ENCODE measurements around the gene CCDC57. TPM values are rescaled to one million over a fixed set of nuclear protein-coding genes. Genes with fewer than 3 reads are reported as not detected.

The CCDC57 gene
- total and polyA plus RNA-seq, 2 of the 8 experiments (the other 6 are each of a cell fraction or from before 2014, with no cell fraction given) = 8.4 to 12.9 TPM

- FAIRE-seq (no peak), DNase-seq (ENCODE audit: low read depth in 1 of 2, low spot score in 2 of 2) (no peak)
- Histone ChIP-seq H2AFZ (ENCODE audit: low read length) (no peak overlapping the region), H4K8ac (ENCODE audit: extremely low read depth, insufficient read depth, low read length) (peak overlapping the region; percentile 4; the same call in 1 of the 2 replicates), H3K9me3 (ENCODE audit: insufficient read depth in 2 of 2, low read depth in 1 of 2, low read length in 1 of 2) (no peaks in the 10 kb centered on the region; a peak in 1 of 4 replicates), H2BK12ac (ENCODE audit: low read depth, low read length) (no peak overlapping the region), H3K23me2 (ENCODE audit: low read depth, low read length) (no peaks in the 10 kb centered on the region), H3K23ac (ENCODE audit: insufficient read length) (no peak overlapping the region), H3K36me3 (ENCODE audit: control insufficient read depth in 2 of 4, insufficient read depth in 4 of 4, low read length in 3 of 4) (peaks cover 38 to 80% (median 73%) of the 10 kb centered on the region in 4 experiments), H2BK15ac (ENCODE audit: low read length) (no peak overlapping the region), H3K4me3 (ENCODE audit: extremely low read depth in 1 of 4, insufficient read depth in 2 of 4, low read depth in 3 of 4, low read length in 4 of 4) (no peak overlapping the region), H3K4me2 (ENCODE audit: insufficient read depth in 1 of 2, low read depth in 2 of 2, low read length in 2 of 2) (no peak overlapping the region), H2BK5ac (ENCODE audit: low read depth, low read length) (no peak overlapping the region; the same call in 1 of the 2 replicates), H4K20me1 (replicated peaks in 1 of 2; ENCODE audit: control insufficient read depth in 1 of 2, insufficient read depth in 2 of 2, low read length in 2 of 2) (peaks cover 41 to 47% of the 10 kb centered on the region in 2 experiments), H3K27me3 (replicated peaks in 1 of 4; ENCODE audit: control insufficient read depth in 3 of 4, extremely low read depth in 1 of 4, insufficient read depth in 3 of 4, low read length in 3 of 4) (no peaks in the 10 kb centered on the region), H3K79me2 (ENCODE audit: control insufficient read depth in 1 of 2, insufficient read depth in 2 of 2, low read length in 2 of 2) (peaks cover 0 to 18% of the 10 kb centered on the region in 2 experiments; a peak in 1 of 4 replicates), H3K4me1 (replicated peaks in 1 of 4; ENCODE audit: control insufficient read depth in 3 of 4, insufficient read depth in 4 of 4, low read length in 3 of 4) (no peaks in the 10 kb centered on the region; a peak in 1 of 7 replicates), H3K4ac (replicated peaks; ENCODE audit: insufficient read length, low read depth, low read length) (no peak overlapping the region), H3K18ac (ENCODE audit: extremely low read depth, low read length) (no peak overlapping the region), H3K27ac (ENCODE audit: low read depth, low read length) (no peak overlapping the region), H3K79me1 (ENCODE audit: low read depth, low read length) (peaks cover 16% of the 10 kb centered on the region), H3K9ac (replicated peaks in 1 of 4; ENCODE audit: extremely low read depth in 1 of 4, low read depth in 3 of 4, low read length in 3 of 4) (no peak overlapping the region), H2AK5ac (ENCODE audit: low read depth, low read length) (no peak overlapping the region), H2BK120ac (replicated peaks; ENCODE audit: low read depth, low read length) (no peak overlapping the region), H4K5ac (ENCODE audit: insufficient read length, low read depth, low read length) (no peak overlapping the region), H3K56ac (replicated peaks; ENCODE audit: insufficient read length, low read depth, low read length) (no peak overlapping the region), H2BK20ac (ENCODE audit: low read length) (no peak overlapping the region), H4K91ac (replicated peaks; ENCODE audit: insufficient read length, low read length) (no peak overlapping the region), H3K14ac (ENCODE audit: insufficient read length) (no peak overlapping the region)
- WGBS, 2 experiments (ENCODE audit: extremely low coverage in 1 of 2, insufficient coverage in 1 of 2, insufficient read length in 1 of 2, insufficient replicate concordance in 2 of 2, low coverage in 1 of 2, low lambda C conversion rate in 2 of 2, missing lambda C conversion rate in 1 of 2) = 94% methylated on average over 47 of the region's 47 CpGs; no CpG with 5 or more reads in 1 of the 2 experiments
- POLR2A ChIA-PET (ENCODE audit: partially characterized antibody) = interaction anchor here (1.0 to 1.6 kb wide), 3 partner anchors 8 to 13 kb away, joined by 4 to 5 read pairs (median 5); no protein-coding TSS in a partner anchor
- CTCF ChIA-PET (ENCODE audit: partially characterized antibody) = interaction anchor here (0.6 to 1.4 kb wide), 10 partner anchors 9 to 93 kb away, joined by 3 to 10 read pairs (median 3); no protein-coding TSS in a partner anchor
- TF ChIP-seq SUZ12 (IDR thresholded peaks at IDR 0.05; ENCODE audit: low read length) = no peak
- TF ChIP-seq RFX5 (IDR thresholded peaks at IDR 0.05; ENCODE audit: borderline replicate concordance, low read depth, low read length) = no peak
- no peak for TF ChIP-seq CBX8 (IDR thresholded peaks at IDR 0.05; ENCODE audit: borderline replicate concordance, low read depth, low read length)
- no peak for TF ChIP-seq ATF3 (IDR thresholded peaks at IDR 0.05; ENCODE audit: insufficient read depth, low read depth, low read length)
- no peak for TF ChIP-seq SIX5 (IDR thresholded peaks at IDR 0.05; ENCODE audit: low read depth, low read length)
- TF ChIP-seq FOSL1 (IDR thresholded peaks at IDR 0.05; ENCODE audit: insufficient read depth, low read depth, low read length) = no peak
- TF ChIP-seq BCL11A (IDR thresholded peaks at IDR 0.05; ENCODE audit: low read depth in 2 of 2, low read length in 2 of 2) = no peak
- TF ChIP-seq SIN3A (conservative IDR thresholded peaks at IDR 0.05 in 1 of 2, IDR thresholded peaks at IDR 0.05 in 1 of 2; ENCODE audit: low read depth in 1 of 2, low read length in 2 of 2) = no peak
- TF ChIP-seq POU5F1 (IDR thresholded peaks at IDR 0.05; ENCODE audit: low read depth, low read length) = no peak
- no peak for TF ChIP-seq POLR2AphosphoS5 (IDR thresholded peaks at IDR 0.05; ENCODE audit: low read depth, low read length)
- no peak for TF ChIP-seq CBX5 (IDR thresholded peaks at IDR 0.05; ENCODE audit: low read depth, low read length)
Observed at GRCh38 chr17:82245134-82246039, 32.7 kb upstream of the CCDC57 start.
